Measurements from ENCODE around the gene DMTF1.

The DMTF1 gene

GRCh38 chr7:87148332-87148955 lies 3.8 kb upstream of the DMTF1 start:
- H3K4me3 ChIP-seq (ENCODE audit: low read length) = no peak overlapping the region
- no peaks in the 10 kb centered on the region for H3K9me3 ChIP-seq (ENCODE audit: insufficient read depth, low read depth, low read length)
- H3K4me1 ChIP-seq (ENCODE audit: insufficient read depth, low read length) = no peaks in the 10 kb centered on the region
- no peaks in the 10 kb centered on the region for H3K27me3 ChIP-seq (ENCODE audit: insufficient read depth, low read length)
- H3K36me3 ChIP-seq (ENCODE audit: insufficient read depth, low read depth, low read length) = no peaks in the 10 kb centered on the region
- no peak overlapping the region for H3K27ac ChIP-seq (ENCODE audit: low read length)
- H3K9ac ChIP-seq (ENCODE audit: low read depth, low read length) = no peak overlapping the region

GRCh38 chr7:87151002-87151728 lies 1.1 kb upstream of the DMTF1 start:
- Histone ChIP-seq H3K27ac (ENCODE audit: low read length) (peak overlapping the region; percentile 88), H3K36me3 (ENCODE audit: insufficient read depth, low read depth, low read length) (peaks cover 8% of the 10 kb centered on the region; the same call in 1 of the 2 replicates), H3K4me1 (ENCODE audit: insufficient read depth, low read length) (peaks cover 12% of the 10 kb centered on the region), H3K4me3 (ENCODE audit: low read length) (peak overlapping the region; percentile 81), H3K27me3 (ENCODE audit: insufficient read depth, low read length) (no peaks in the 10 kb centered on the region), H3K9ac (ENCODE audit: low read depth, low read length) (peak overlapping the region; percentile 94), H3K9me3 (ENCODE audit: insufficient read depth, low read depth, low read length) (no peaks in the 10 kb centered on the region)

GRCh38 chr7:87151729-87152111 lies 533 bp upstream of the DMTF1 start:
- Histone ChIP-seq H3K4me3 (ENCODE audit: low read length) (peak overlapping the region; percentile 81), H3K27ac (ENCODE audit: low read length) (peak overlapping the region; percentile 88), H3K9ac (ENCODE audit: low read depth, low read length) (peak overlapping the region; percentile 94), H3K36me3 (ENCODE audit: insufficient read depth, low read depth, low read length) (peaks cover 9% of the 10 kb centered on the region; the same call in 1 of the 2 replicates), H3K9me3 (ENCODE audit: insufficient read depth, low read depth, low read length) (no peaks in the 10 kb centered on the region), H3K4me1 (ENCODE audit: insufficient read depth, low read length) (peaks cover 12% of the 10 kb centered on the region), H3K27me3 (ENCODE audit: insufficient read depth, low read length) (no peaks in the 10 kb centered on the region)

DNA sequence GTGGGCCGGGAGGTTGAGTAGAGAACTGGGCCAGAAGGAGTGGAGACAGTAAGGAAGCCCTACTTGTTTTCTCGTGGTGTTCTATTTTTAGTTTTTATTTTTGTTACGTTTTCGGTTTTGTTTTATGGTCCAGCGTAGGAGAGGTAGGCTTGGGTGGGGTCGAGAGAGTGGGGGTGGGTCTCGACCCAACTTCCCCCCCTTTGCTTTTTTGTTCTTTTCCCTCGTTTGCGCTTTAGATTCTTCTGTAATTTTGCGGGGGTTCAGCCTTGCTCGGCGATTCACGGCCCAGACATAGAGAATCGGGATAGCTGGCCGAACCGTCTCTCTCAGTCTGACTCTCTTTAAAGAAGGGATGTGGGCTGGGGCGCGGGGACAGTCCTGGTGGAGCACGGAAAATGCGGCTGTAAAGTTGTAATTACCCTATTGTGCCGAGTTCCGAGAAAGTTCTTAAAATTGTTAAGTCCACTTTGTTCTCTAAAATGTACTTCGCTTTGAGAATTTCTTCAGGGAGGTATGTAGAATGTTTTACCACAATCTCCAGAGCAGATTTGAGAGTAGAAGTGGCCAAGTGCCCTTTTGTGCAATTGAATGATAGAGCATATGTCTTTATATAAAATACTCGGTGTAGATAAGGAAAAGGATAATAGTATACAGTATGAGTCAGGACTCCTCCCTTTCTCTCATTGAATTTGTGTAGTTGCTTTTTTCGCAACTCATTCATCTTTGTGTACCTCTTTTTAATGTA lies 816 bp downstream of the DMTF1 start:
- Histone ChIP-seq H3K9me3 (ENCODE audit: insufficient read depth, low read depth, low read length) (no peaks in the 10 kb centered on the region), H3K4me3 (ENCODE audit: low read length) (peak overlapping the region; percentile 81), H3K4me1 (ENCODE audit: insufficient read depth, low read length) (peaks cover 12% of the 10 kb centered on the region), H3K27me3 (ENCODE audit: insufficient read depth, low read length) (no peaks in the 10 kb centered on the region), H3K27ac (ENCODE audit: low read length) (peak overlapping the region; percentile 98), H3K36me3 (ENCODE audit: insufficient read depth, low read depth, low read length) (peaks cover 21% of the 10 kb centered on the region; the same call in 1 of the 2 replicates), H3K9ac (ENCODE audit: low read depth, low read length) (peak overlapping the region; percentile 94)

DNA sequence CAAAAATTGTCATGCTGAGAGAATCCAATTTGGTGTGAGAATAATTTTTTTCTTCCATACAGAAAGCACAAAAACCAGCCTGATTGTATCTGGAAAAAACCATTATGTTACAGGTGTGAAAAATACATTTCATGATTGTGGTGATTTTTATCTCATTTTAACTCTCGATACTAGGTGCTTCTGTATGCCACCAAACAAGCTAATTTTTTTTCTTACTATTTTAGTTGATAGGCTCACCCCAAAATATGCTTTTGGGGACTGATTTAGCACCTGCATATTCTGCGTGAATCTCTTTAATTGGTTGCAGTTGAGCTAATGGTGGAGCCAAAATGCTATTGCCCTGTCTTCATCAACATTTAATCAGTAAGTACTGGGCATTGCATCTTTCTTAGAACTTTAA lies 1.9 kb downstream of the DMTF1 start:
- Histone ChIP-seq H3K4me1 (ENCODE audit: insufficient read depth, low read length) (peaks cover 12% of the 10 kb centered on the region), H3K27me3 (ENCODE audit: insufficient read depth, low read length) (no peaks in the 10 kb centered on the region), H3K9me3 (ENCODE audit: insufficient read depth, low read depth, low read length) (no peaks in the 10 kb centered on the region), H3K9ac (ENCODE audit: low read depth, low read length) (peak overlapping the region; percentile 94), H3K4me3 (ENCODE audit: low read length) (peak overlapping the region; percentile 81), H3K36me3 (ENCODE audit: insufficient read depth, low read depth, low read length) (peaks cover 26% of the 10 kb centered on the region; the same call in 1 of the 2 replicates), H3K27ac (ENCODE audit: low read length) (no peak overlapping the region)

DNA sequence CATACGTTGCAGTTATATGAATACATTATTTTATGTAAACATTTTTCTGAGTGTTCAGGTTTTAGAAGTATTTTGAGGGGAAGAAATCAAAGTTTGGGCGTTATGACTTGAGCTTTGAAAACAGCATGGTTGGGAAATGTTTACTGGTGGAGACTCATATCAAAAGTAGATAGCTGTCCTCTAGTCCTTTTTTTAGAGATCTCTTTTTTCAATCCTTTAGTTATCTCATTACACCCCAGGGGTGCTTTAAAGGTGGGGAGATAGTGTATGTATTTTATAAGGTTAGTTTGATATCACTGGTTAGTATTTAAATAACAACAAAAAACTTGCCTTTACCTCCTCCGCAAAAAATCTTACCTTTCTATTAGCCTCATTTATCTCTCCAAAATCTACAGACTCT lies 2.3 kb downstream of the DMTF1 start:
- Histone ChIP-seq H3K27me3 (ENCODE audit: insufficient read depth, low read length) (no peaks in the 10 kb centered on the region), H3K4me3 (ENCODE audit: low read length) (peak overlapping the region; percentile 81), H3K4me1 (ENCODE audit: insufficient read depth, low read length) (peaks cover 12% of the 10 kb centered on the region), H3K27ac (ENCODE audit: low read length) (no peak overlapping the region), H3K9me3 (ENCODE audit: insufficient read depth, low read depth, low read length) (no peaks in the 10 kb centered on the region), H3K9ac (ENCODE audit: low read depth, low read length) (peak overlapping the region; percentile 94), H3K36me3 (ENCODE audit: insufficient read depth, low read depth, low read length) (peaks cover 29% of the 10 kb centered on the region; the same call in 1 of the 2 replicates)

DNA sequence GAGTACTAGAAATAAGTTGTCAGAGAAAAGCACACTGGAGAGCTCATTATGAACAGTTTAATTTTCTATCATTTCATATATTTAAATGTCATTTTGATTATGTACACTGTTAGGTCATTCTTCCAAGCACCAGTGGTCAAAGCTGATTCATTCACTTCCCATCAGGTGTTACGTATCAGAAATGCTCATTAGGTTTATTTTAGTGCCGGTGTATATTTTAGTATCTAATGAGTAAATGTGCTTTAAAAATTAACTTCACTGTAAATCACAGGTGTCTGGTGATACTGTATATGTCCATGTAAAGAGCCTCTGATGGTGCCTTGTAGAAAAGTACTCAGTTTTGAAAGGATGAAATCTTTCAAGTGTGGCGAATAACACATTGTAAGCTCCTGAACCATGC lies 3.5 kb downstream of the DMTF1 start:
- Histone ChIP-seq H3K27ac (ENCODE audit: low read length) (no peak overlapping the region), H3K9ac (ENCODE audit: low read depth, low read length) (no peak overlapping the region), H3K4me3 (ENCODE audit: low read length) (no peak overlapping the region; the same call in 1 of the 2 replicates), H3K4me1 (ENCODE audit: insufficient read depth, low read length) (peaks cover 12% of the 10 kb centered on the region), H3K9me3 (ENCODE audit: insufficient read depth, low read depth, low read length) (no peaks in the 10 kb centered on the region), H3K27me3 (ENCODE audit: insufficient read depth, low read length) (no peaks in the 10 kb centered on the region), H3K36me3 (ENCODE audit: insufficient read depth, low read depth, low read length) (peaks cover 34% of the 10 kb centered on the region; the same call in 1 of the 2 replicates)

GRCh38 chr7:87156709-87157108 lies 4.5 kb downstream of the DMTF1 start:
- Histone ChIP-seq H3K4me3 (ENCODE audit: low read length) (no peak overlapping the region), H3K4me1 (ENCODE audit: insufficient read depth, low read length) (peaks cover 12% of the 10 kb centered on the region), H3K36me3 (ENCODE audit: insufficient read depth, low read depth, low read length) (peaks cover 34% of the 10 kb centered on the region; the same call in 1 of the 2 replicates), H3K9ac (ENCODE audit: low read depth, low read length) (no peak overlapping the region), H3K9me3 (ENCODE audit: insufficient read depth, low read depth, low read length) (no peaks in the 10 kb centered on the region), H3K27me3 (ENCODE audit: insufficient read depth, low read length) (no peaks in the 10 kb centered on the region), H3K27ac (ENCODE audit: low read length) (no peak overlapping the region)

DNA sequence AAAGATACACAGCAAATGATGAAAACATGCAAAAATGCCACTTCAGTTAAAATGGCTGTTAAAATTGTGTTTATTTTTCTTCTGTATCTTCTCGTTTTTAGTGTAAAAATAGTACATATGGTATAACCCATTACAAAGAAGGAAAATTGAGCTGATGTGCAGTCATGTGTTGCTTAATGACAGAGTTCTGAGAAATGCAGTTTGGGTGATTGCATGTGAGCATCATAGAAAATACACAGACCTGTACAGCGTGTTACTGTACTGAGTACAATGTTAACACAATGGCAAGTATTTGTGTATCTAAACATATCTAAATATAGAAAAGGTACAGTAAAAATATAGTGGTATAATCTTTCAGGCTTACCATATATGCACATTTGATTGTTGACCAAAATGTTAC lies 7.3 kb downstream of the DMTF1 start:
- Histone ChIP-seq H3K9ac (ENCODE audit: low read depth, low read length) (no peak overlapping the region), H3K4me3 (ENCODE audit: low read length) (no peak overlapping the region), H3K36me3 (ENCODE audit: insufficient read depth, low read depth, low read length) (peaks cover 61% of the 10 kb centered on the region), H3K27me3 (ENCODE audit: insufficient read depth, low read length) (no peaks in the 10 kb centered on the region), H3K4me1 (ENCODE audit: insufficient read depth, low read length) (peaks cover 9% of the 10 kb centered on the region), H3K9me3 (ENCODE audit: insufficient read depth, low read depth, low read length) (no peaks in the 10 kb centered on the region), H3K27ac (ENCODE audit: low read length) (no peak overlapping the region)

DNA sequence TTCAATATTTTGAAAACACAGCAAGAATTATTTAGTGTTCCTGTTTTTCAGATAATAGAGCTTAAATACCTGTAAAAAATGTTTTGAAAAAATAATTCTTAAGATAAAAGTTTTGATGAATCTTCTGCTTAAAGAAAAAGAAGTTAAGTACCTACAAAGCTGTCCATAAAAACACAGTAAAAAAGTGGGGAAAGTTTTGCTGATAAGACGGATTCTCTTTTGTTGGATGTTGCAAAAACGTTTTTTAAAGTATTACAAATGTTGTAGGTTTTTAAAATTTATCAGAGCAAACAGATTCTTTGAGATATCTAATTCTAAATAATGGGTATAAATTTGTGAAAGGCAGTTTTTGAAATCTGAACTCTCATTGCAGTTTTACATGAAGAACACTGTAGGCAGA lies 12.2 kb downstream of the DMTF1 start:
- Histone ChIP-seq H3K4me1 (ENCODE audit: insufficient read depth, low read length) (no peaks in the 10 kb centered on the region), H3K27me3 (ENCODE audit: insufficient read depth, low read length) (no peaks in the 10 kb centered on the region), H3K36me3 (ENCODE audit: insufficient read depth, low read depth, low read length) (peaks cover 83% of the 10 kb centered on the region), H3K9me3 (ENCODE audit: insufficient read depth, low read depth, low read length) (no peaks in the 10 kb centered on the region), H3K27ac (ENCODE audit: low read length) (no peak overlapping the region), H3K9ac (ENCODE audit: low read depth, low read length) (no peak overlapping the region), H3K4me3 (ENCODE audit: low read length) (no peak overlapping the region)

DNA sequence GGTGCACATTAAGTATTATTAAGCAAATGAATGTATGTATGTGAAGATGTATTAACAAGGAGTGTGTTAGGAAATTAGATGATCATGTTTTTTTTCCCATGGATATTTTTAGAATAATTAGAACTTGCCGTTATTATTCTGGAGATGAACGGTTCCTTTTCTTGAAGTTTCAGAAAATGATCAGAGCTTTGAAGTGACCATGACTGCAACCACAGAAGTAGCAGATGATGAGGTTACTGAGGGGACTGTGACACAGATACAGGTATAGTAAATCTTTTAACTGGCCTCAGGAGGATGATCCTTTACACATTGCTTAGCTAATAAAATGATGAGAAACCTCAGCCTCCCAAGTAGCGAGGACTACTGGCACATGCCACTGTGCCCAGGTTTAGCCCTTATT lies 18.6 kb downstream of the DMTF1 start:
- Histone ChIP-seq H3K9ac (ENCODE audit: low read depth, low read length) (no peak overlapping the region), H3K27ac (ENCODE audit: low read length) (no peak overlapping the region), H3K27me3 (ENCODE audit: insufficient read depth, low read length) (no peaks in the 10 kb centered on the region), H3K4me3 (ENCODE audit: low read length) (no peak overlapping the region), H3K4me1 (ENCODE audit: insufficient read depth, low read length) (no peaks in the 10 kb centered on the region), H3K9me3 (ENCODE audit: insufficient read depth, low read depth, low read length) (no peaks in the 10 kb centered on the region), H3K36me3 (ENCODE audit: insufficient read depth, low read depth, low read length) (peaks cover 100% of the 10 kb centered on the region)

All from iPS-20b (cell line).